OCI-LY7 (cell line): ENCODE data around the gene IL9. TPM values are rescaled to one million over a fixed set of nuclear protein-coding genes. Genes with fewer than 3 reads are reported as not detected.

Experiments
- BruUV-seq: library from RNA; stranded (reverse); fragments of 400-500 nt; replicated peaks from 2 replicates; lab custom pipeline; 2021; lab: Mats Ljungman, UMichigan
- CTCF ChIA-PET: fragments of 300-600 bp; sonication (Branson Sonifier 250); formaldehyde crosslinking; loops from one replicate; lab custom pipeline; 2022; ENCODE audit warnings: antibody characterized with exemption; ENCODE audit not compliant: unreplicated experiment; lab: Charles Lee
- POLR2A ChIA-PET: fragments of 300-600 bp; sonication (Branson Sonifier 250); formaldehyde crosslinking; loops from one replicate; lab custom pipeline; 2022; ENCODE audit warnings: antibody characterized with exemption; lab: Charles Lee
- DNase-seq: peaks from one replicate; pipeline ENCODE4 v3.0.0-alpha.2; 2015; ENCODE audit warnings: low spot score
- H2AFZ ChIP-seq: fragments of 200-600 bp; sonication (generic), shearing (Covaris generic); 2 replicates; pipeline ENCODE4 v1.6.1; 2014; ENCODE audit warnings: mild to moderate bottlenecking, antibody characterized with exemption, low read length, moderate library complexity
- H3K27ac ChIP-seq: fragments of 200-600 bp; sonication (generic); 2 replicates; pipeline ENCODE4 v1.5.1; 2014; ENCODE audit warnings: mixed run types, low read depth, mild to moderate bottlenecking, moderate library complexity, low read length, inconsistent platforms; ENCODE audit not compliant: poor library complexity, severe bottlenecking
- H3K36me3 ChIP-seq: fragments of 200-600 bp; sonication (generic); 2 replicates; pipeline ENCODE4 v1.6.1; 2014; ENCODE audit warnings: mild to moderate bottlenecking, antibody characterized with exemption, low read length, moderate library complexity, mixed read lengths; ENCODE audit not compliant: insufficient read depth
- H3K4me1 ChIP-seq: fragments of 200-600 bp; sonication (generic); 2 replicates; pipeline ENCODE4 v1.5.1; 2014; ENCODE audit warnings: mild to moderate bottlenecking, low read length; ENCODE audit not compliant: insufficient read depth, poor library complexity, severe bottlenecking
- H3K4me2 ChIP-seq: fragments of 200-600 bp; sonication (generic); 2 replicates; pipeline ENCODE4 v1.6.1; 2014; ENCODE audit warnings: mild to moderate bottlenecking, low read length
- H3K4me3 ChIP-seq: fragments of 200-600 bp; sonication (generic); 2 replicates; pipeline ENCODE4 v1.5.1; 2014; ENCODE audit warnings: mild to moderate bottlenecking, low read depth, low read length; ENCODE audit not compliant: poor library complexity, severe bottlenecking
- H3K79me2 ChIP-seq: fragments of 200-600 bp; sonication (generic); 2 replicates; pipeline ENCODE4 v1.6.1; 2016; ENCODE audit warnings: low read depth, mild to moderate bottlenecking, low read length, moderate library complexity, mixed read lengths; ENCODE audit not compliant: insufficient read depth
- H3K9me2 ChIP-seq: fragments of 200-600 bp; sonication (generic); 2 replicates; pipeline ENCODE4 v1.6.1; 2016; ENCODE audit warnings: mild to moderate bottlenecking, low read length, mixed read lengths; ENCODE audit not compliant: insufficient read depth
- H3K9me3 ChIP-seq: fragments of 200-600 bp; sonication (generic); 2 replicates; pipeline ENCODE4 v1.6.1; 2014; ENCODE audit warnings: mild to moderate bottlenecking, mixed run types, low read length, mixed read lengths
- H4K20me1 ChIP-seq: fragments of 200-600 bp; sonication (generic); 2 replicates; pipeline ENCODE4 v1.6.1; 2014; ENCODE audit warnings: mild to moderate bottlenecking, antibody characterized with exemption, low read length, moderate library complexity, mixed read lengths; ENCODE audit not compliant: insufficient read depth
- CTCF ChIP-seq: fragments of 200-600 bp; sonication (generic); conservative IDR thresholded peaks from 2 replicates; pipeline ENCODE4 v1.5.1; 2014; ENCODE audit warnings: mild to moderate bottlenecking, antibody characterized with exemption, low read length, moderate library complexity, mixed read lengths
- EZH2phosphoT487 ChIP-seq: fragments of 200-600 bp; sonication (generic); IDR thresholded peaks from 2 replicates; pipeline ENCODE4 v1.6.1; 2018; ENCODE audit warnings: low read depth, borderline replicate concordance, mild to moderate bottlenecking, mixed run types, antibody characterized with exemption, low read length, moderate library complexity, mixed read lengths
- intact Hi-C: fragments of 100-400 bp; cut with micrococcal nuclease; formaldehyde crosslinking; loops from one replicate; pipeline ENCODE4 v1.10.0; 2022; ENCODE audit not compliant: unreplicated experiment
- total RNA-seq, 2 experiments: library from RNA; depleted of rRNA in 1 of 2; stranded (reverse); fragments of >200 nt in 1 of 2; shearing (Covaris generic) in 1 of 2; gene quantifications; 2 replicates each; pipeline ENCODE4 v1.2.3, GENCODE V29; 2014 to 2022

The IL9 gene
- total RNA-seq, 2 experiments from 2014 or later = not detected

DNA sequence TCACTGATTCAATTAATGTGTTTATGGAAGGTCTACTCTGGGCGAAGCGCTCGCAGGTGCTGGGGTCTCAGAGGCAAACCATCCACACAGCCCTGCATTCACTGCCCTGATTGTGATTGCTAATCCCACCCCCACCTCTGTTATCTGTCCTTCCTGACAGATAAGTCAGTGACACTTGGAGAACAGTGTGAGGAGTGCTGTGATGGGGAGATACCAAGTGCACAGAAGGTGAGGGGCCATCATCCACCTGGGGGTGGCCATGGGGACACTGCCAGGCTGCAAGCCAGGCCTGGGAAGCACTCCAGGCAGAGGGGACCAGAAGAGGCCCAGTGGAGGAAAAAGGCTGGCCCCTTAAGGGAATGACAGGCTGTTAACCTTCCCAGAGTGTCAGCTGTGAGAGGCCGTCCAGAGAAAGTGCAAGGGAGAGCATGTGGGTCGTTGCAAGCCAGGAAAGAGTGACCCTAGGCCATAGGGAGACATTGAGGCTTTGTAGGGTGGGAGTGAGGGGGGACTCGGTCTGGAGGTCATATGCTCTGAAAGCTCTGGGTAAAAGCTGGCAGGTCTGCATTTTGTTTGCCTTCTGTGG is 18.0 kb downstream of the IL9 start:
- CTCF ChIA-PET = no interaction called here

GRCh38 chr5:135876146-135876545 is 19.5 kb downstream of the IL9 start:
- Histone ChIP-seq H3K9me3 (no peaks in the 10 kb centered on the region), H3K4me3 (no peak overlapping the region), H3K79me2 (no peaks in the 10 kb centered on the region), H4K20me1 (no peaks in the 10 kb centered on the region), H2AFZ (no peak overlapping the region), H3K4me2 (no peak overlapping the region), H3K36me3 (no peaks in the 10 kb centered on the region), H3K27ac (no peak overlapping the region), H3K9me2 (no peaks in the 10 kb centered on the region), H3K4me1 (no peaks in the 10 kb centered on the region)
- BruUV-seq = no TSS peak
- DNase-seq = no peak
- ChIA-PET POLR2A (no interaction called here), CTCF (no interaction called here)
- intact Hi-C loops = no loop called here
- TF ChIP-seq EZH2phosphoT487 (no peak), CTCF (no peak)

More for the DNA sequence above, 18.0 kb downstream of the IL9 start:
- no peaks in the 10 kb centered on the region for H3K4me1 ChIP-seq
- no peaks in the 10 kb centered on the region for H3K36me3 ChIP-seq
- no peak overlapping the region for H3K4me3 ChIP-seq
- H3K27ac ChIP-seq = no peak overlapping the region
- TF ChIP-seq EZH2phosphoT487 (no peak), CTCF (no peak)
- POLR2A ChIA-PET = no interaction called here
- no peak overlapping the region for H3K4me2 ChIP-seq
- DNase-seq = no peak
- intact Hi-C loops = no loop called here
- BruUV-seq = no TSS peak
- H4K20me1 ChIP-seq = no peaks in the 10 kb centered on the region
- H3K9me2 ChIP-seq = no peaks in the 10 kb centered on the region
- H3K79me2 ChIP-seq = no peaks in the 10 kb centered on the region
- no peak overlapping the region for H2AFZ ChIP-seq
- H3K9me3 ChIP-seq = no peaks in the 10 kb centered on the region

- Histone ChIP-seq H4K20me1 (no peaks in the 10 kb centered on the region), H3K4me3 (no peak overlapping the region), H3K9me3 (no peaks in the 10 kb centered on the region), H3K36me3 (no peaks in the 10 kb centered on the region), H3K79me2 (no peaks in the 10 kb centered on the region), H2AFZ (no peak overlapping the region), H3K4me1 (no peaks in the 10 kb centered on the region), H3K9me2 (no peaks in the 10 kb centered on the region), H3K27ac (no peak overlapping the region), H3K4me2 (no peak overlapping the region)
- ChIA-PET POLR2A (interaction anchor here (0.6 kb wide), 1 partner anchor 312 kb away, joined by 3 read pairs; no protein-coding TSS in a partner anchor), CTCF (no interaction called here)
- no peak for TF ChIP-seq CTCF
- TF ChIP-seq EZH2phosphoT487 = no peak
- intact Hi-C loops = no loop called here
- DNase-seq = no peak
- BruUV-seq = no TSS peak
Measured at GRCh38 chr5:135875567-135875966, 20.1 kb downstream of the IL9 start.
